Right cardiac atrium (tissue), 5 donors: Measurements from ENCODE around the gene SLC10A7. TPM values are rescaled to one million over a fixed set of nuclear protein-coding genes. Genes with fewer than 3 reads are reported as not detected.

ENCODE experiments used
- ATAC-seq, 2 donors: fragments of 200-7000 bp; cut with Tn5 transposase; one replicate each; pipeline versions ENCODE4 v1.8.0 to v1.9.1; 2020; ENCODE audit warnings: moderate library complexity in 2 of 2, mild to moderate bottlenecking in 1 of 2
- DNase-seq, 3 donors: peaks; one replicate each; pipeline ENCODE4 v3.0.0-alpha.2; 2020
- H3K27ac ChIP-seq: one replicate; pipeline ENCODE4 v1.5.1; 2013; ENCODE audit warnings: mild to moderate bottlenecking, low read length, control low read depth, moderate library complexity
- H3K27me3 ChIP-seq: one replicate; pipeline ENCODE4 v1.6.1; 2013; ENCODE audit not compliant: control insufficient read depth, insufficient read depth
- H3K4me1 ChIP-seq: one replicate; pipeline ENCODE4 v1.6.1; 2013; ENCODE audit warnings: low read length; ENCODE audit not compliant: control insufficient read depth, insufficient read depth
- H3K4me3 ChIP-seq: one replicate; pipeline ENCODE4 v1.5.1; 2013; ENCODE audit warnings: low read length, control low read depth
- H3K9me3 ChIP-seq: one replicate; pipeline ENCODE4 v1.6.1; 2013; ENCODE audit warnings: low read length; ENCODE audit not compliant: control insufficient read depth
- WGBS: extraction: QIAGEN DNeasy Blood & Tissue Kit; methylation state at CpG from one replicate; pipeline ENCODE4 v1.1.7; 2013; 5-methylcytosine and 5-hydroxymethylcytosine counted together
- intact Hi-C, 4 donors: fragments of 100-400 bp; cut with DNase I; formaldehyde crosslinking; loops; one replicate each; pipeline versions ENCODE4 v1.11.0 to v1.14.0; 2022 to 2023
- polyA plus RNA-seq: library from polyadenylated mRNA; stranded (reverse); fragments of 200-250 nt; gene quantifications from one replicate; pipeline ENCODE4 v1.2.3, GENCODE V29; 2013
- total RNA-seq, 4 donors: library from RNA; stranded (reverse); fragmentation: NEBNext Ultra II Directional; extraction: Animal tissue kit (Norgen Biotek cat#: 25700); gene quantifications; one replicate each; pipeline ENCODE4 v1.2.1, GENCODE V29; 2021
- donor health status: healthy with polysubstance abuse.
- donor health status: DM: no; HTN: yes; CAD: no.
- donor health status: DM: no; HTN: no; CAD: no.
- donor health status: DM: no; HTN: yes; CAD: no; lungs with severe emphysema.
- donor health status: DM: yes; HTN: yes; CAD: no.

SLC10A7 gene
- total and polyA plus RNA-seq, 5 donors, result 1.8 to 10.7 (median 5.3) TPM

GRCh38 chr4:146520896-146521540 is 722 bp downstream of the SLC10A7 start:
- ATAC-seq, result peak; percentile 63 to 65
- WGBS, result 1% methylated on average over 12 of the region's 12 CpGs

GRCh38 chr4:146514651-146515357 is 6.9 kb downstream of the SLC10A7 start:
- Histone ChIP-seq H3K27me3 (no peaks in the 10 kb centered on the region), H3K4me3 (no peak overlapping the region), H3K27ac (no peak overlapping the region), H3K9me3 (no peaks in the 10 kb centered on the region), H3K4me1 (no peaks in the 10 kb centered on the region)
- intact Hi-C loops, result no loop called here
- WGBS, result 87% methylated on average over 7 of the region's 7 CpGs
- DNase-seq, result no peak
- ATAC-seq, result no peak

More at GRCh38 chr4:146520896-146521540, 722 bp downstream of the SLC10A7 start:
- Histone ChIP-seq H3K4me1 (no peaks in the 10 kb centered on the region), H3K9me3 (no peaks in the 10 kb centered on the region), H3K4me3 (peak overlapping the region; percentile 98), H3K27me3 (no peaks in the 10 kb centered on the region), H3K27ac (peak overlapping the region; percentile 70)
- intact Hi-C loops, result no loop called here
- DNase-seq, result peak in 2 of 3 donors; percentile 23 to 38

- Histone ChIP-seq H3K27ac (no peak overlapping the region), H3K9me3 (no peaks in the 10 kb centered on the region), H3K4me3 (no peak overlapping the region), H3K4me1 (no peaks in the 10 kb centered on the region), H3K27me3 (no peaks in the 10 kb centered on the region)
- DNase-seq, result no peak
- intact Hi-C loops, result no loop called here
- WGBS, result 100% methylated on average over 1 of the region's 1 CpG
- ATAC-seq, result no peak
Measured at GRCh38 chr4:146513548-146513947, 8.2 kb downstream of the SLC10A7 start.

GRCh38 chr4:146511381-146511780 is 10.4 kb downstream of the SLC10A7 start:
- no peak overlapping the region for H3K4me3 ChIP-seq
- 43% methylated on average over 3 of the region's 3 CpGs for WGBS
- no peaks in the 10 kb centered on the region for H3K27me3 ChIP-seq
- intact Hi-C loops, result no loop called here
- H3K9me3 ChIP-seq, result no peaks in the 10 kb centered on the region
- H3K27ac ChIP-seq, result no peak overlapping the region
- ATAC-seq (no peak), DNase-seq (no peak)
- H3K4me1 ChIP-seq, result no peaks in the 10 kb centered on the region

- Histone ChIP-seq H3K27me3 (no peaks in the 10 kb centered on the region), H3K27ac (no peak overlapping the region), H3K9me3 (no peaks in the 10 kb centered on the region), H3K4me1 (no peaks in the 10 kb centered on the region), H3K4me3 (no peak overlapping the region)
- DNase-seq, result no peak
- intact Hi-C loops, result no loop called here
- 72% methylated on average over 3 of the region's 3 CpGs for WGBS
- ATAC-seq, result no peak
Measured at GRCh38 chr4:146510942-146511341, 10.8 kb downstream of the SLC10A7 start.

GRCh38 chr4:146508229-146508939 is 13.4 kb downstream of the SLC10A7 start:
- intact Hi-C loops, result no loop called here
- Histone ChIP-seq H3K9me3 (no peaks in the 10 kb centered on the region), H3K27me3 (no peaks in the 10 kb centered on the region), H3K4me1 (no peaks in the 10 kb centered on the region), H3K27ac (no peak overlapping the region), H3K4me3 (no peak overlapping the region)
- WGBS, result 92% methylated on average over 3 of the region's 3 CpGs
- ATAC-seq, result no peak
- DNase-seq, result no peak

GRCh38 chr4:146507632-146508031 is 14.1 kb downstream of the SLC10A7 start:
- Histone ChIP-seq H3K27me3 (no peaks in the 10 kb centered on the region), H3K9me3 (no peaks in the 10 kb centered on the region), H3K4me3 (no peak overlapping the region), H3K4me1 (no peaks in the 10 kb centered on the region), H3K27ac (no peak overlapping the region)
- no peak for DNase-seq
- WGBS, result 96% methylated on average over 2 of the region's 2 CpGs
- ATAC-seq, result no peak
- intact Hi-C loops, result no loop called here

GRCh38 chr4:146506272-146506671 is 15.5 kb downstream of the SLC10A7 start:
- Histone ChIP-seq H3K4me3 (no peak overlapping the region), H3K4me1 (no peaks in the 10 kb centered on the region), H3K9me3 (no peaks in the 10 kb centered on the region), H3K27ac (no peak overlapping the region), H3K27me3 (no peaks in the 10 kb centered on the region)
- intact Hi-C loops, result no loop called here
- ATAC-seq, result no peak
- DNase-seq, result no peak

GRCh38 chr4:146500216-146500615 is 21.5 kb downstream of the SLC10A7 start:
- H3K4me1 ChIP-seq, result no peaks in the 10 kb centered on the region
- intact Hi-C loops, result no loop called here
- no peak overlapping the region for H3K4me3 ChIP-seq
- no peak overlapping the region for H3K27ac ChIP-seq
- 100% methylated on average over 1 of the region's 1 CpG for WGBS
- no peaks in the 10 kb centered on the region for H3K27me3 ChIP-seq
- no peak for DNase-seq
- no peak for ATAC-seq
- no peaks in the 10 kb centered on the region for H3K9me3 ChIP-seq

- Histone ChIP-seq H3K27me3 (no peaks in the 10 kb centered on the region), H3K27ac (no peak overlapping the region), H3K4me3 (no peak overlapping the region), H3K4me1 (peaks cover 2% of the 10 kb centered on the region), H3K9me3 (no peaks in the 10 kb centered on the region)
- ATAC-seq, result no peak
- no peak for DNase-seq
- intact Hi-C loops, result no loop called here
- 89% methylated on average over 4 of the region's 4 CpGs for WGBS
Measured at GRCh38 chr4:146498291-146498690, 23.4 kb downstream of the SLC10A7 start.

- WGBS, result 94% methylated on average over 1 of the region's 1 CpG
- Histone ChIP-seq H3K4me3 (no peak overlapping the region), H3K27me3 (no peaks in the 10 kb centered on the region), H3K4me1 (peaks cover 2% of the 10 kb centered on the region), H3K27ac (no peak overlapping the region), H3K9me3 (no peaks in the 10 kb centered on the region)
- intact Hi-C loops, result no loop called here
- DNase-seq (no peak), ATAC-seq (no peak)
Measured at GRCh38 chr4:146495269-146495668, 26.5 kb downstream of the SLC10A7 start.
